ENCODE data around the gene FAT3.

The FAT3 gene

DNA sequence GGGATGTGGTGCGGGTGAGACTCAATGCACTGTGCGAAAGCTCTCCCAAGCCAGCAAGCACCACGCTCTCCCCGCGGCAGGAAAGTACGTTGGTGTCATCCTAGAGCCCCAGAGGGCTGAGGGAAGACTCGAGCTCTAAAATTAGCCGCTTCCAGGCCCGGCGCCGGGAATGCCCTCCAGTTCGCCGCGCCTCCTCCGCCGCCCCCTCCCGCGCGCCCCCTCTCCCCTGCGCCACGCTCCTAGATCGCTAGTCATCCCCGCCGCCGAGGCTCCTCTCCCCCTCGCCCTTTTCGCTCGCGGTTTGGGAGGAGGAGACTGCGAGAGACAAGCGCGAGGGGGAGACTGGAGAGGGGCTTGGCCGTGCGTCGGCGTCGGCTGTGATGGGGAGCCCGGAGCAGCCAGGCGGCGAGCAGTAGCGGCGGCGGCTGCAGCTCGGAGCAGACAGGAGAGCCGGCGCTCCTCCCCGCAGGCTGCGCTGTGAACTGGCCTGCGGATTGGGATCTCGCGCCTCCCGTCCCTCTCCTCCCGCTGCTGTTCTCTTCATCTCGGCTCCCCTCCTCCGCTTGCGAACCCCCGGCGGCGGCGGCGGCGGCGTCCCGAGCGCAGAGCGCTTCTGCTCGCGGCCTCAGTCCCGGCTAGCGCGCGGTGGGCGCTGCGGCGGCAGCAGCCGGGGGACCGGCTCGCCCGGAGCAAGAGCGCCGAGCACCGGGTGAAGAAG, at the start of gene FAT3:
Gene FAT3, plus strand, starts transcription at position 412 of the 718 bp plus-strand sequence. CDS start 127,295 bp downstream, outside the sequence.
- DNase-seq: no peak

DNA sequence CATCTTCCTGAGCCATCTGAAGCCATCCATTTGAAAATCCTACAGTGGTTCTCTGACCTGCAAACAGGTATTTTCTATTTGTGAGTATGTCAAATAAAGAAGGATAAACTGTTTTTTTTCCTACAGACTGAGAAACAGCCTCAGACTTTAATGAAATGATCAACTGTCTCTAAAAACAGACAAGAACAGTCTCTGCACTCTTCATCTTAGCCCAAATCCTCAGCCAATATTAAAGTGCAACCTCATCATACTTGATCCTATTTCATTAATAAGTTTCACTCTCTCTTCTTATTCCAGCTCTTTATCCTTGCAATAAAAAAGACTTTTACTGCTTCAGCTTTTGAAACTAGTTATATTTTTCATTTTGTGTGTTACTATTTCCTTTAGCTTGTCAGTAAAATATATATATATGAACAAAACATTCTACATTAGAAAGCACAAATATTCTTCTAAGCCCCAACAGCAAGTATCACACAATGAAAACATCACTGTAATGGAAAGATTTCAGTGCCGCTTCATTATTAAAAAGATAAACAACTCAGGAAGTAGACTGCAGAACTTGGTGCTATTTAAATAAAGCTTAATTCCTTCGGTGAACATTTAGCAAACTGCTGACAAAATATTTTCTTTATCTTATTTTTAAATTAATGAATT, 45.5 kb upstream of the FAT3 start:
- DNase-seq: no peak

DNA sequence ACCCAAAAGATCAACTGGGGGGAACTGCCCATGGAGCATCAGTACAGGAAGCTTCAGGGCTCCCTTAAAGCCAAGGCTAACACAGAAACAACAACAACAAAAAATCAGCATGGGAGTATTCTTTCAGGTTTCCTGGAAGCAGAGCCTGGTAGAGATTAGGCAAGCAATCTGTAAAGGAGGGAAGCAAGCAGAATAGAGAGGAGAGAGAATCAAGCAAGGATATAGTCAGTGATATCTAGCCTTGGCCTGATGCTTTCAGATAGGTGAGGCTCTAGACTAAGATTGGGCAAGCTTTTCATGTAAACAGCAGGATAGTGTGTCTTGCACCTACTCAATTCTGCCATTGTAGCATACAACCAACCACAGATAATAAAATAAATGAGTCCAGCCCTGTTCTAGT, 44.4 kb upstream of the FAT3 start:
- no peak for DNase-seq

GRCh38 chr11:92180664-92181251, 43.9 kb upstream of the FAT3 start:
- no peak for DNase-seq

DNA sequence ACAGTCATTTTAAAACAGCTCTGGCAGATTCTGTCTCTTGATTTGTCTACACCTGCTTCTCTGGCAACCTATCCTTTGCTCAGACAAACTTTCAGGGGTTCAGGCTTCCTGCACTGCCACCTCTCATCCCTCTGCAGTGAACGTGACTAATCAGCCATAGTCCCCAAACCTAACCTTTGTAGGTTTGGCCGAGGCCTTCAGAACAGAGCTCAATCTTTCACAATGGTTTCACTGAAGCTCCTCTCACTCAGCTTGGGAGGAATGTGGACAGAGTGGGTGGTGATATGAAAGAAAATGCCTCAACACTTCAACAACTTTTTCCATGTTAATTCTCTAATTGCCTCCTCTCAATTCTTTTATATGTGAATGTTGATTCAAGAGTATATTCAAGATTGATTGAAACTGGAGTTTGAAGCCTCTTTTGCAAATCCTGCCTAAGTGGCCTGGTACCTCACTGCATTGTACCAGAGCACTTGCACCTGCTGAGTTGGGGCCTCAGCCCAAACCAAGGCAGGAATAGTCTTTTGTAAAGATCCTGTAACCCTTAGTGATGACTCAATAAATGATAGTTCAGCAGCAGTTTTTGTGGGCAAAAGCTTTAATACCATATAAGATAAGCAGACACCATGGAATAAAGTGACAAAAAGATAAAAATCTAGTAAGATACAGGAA, 33.9 kb upstream of the FAT3 start:
- no peak for DNase-seq

DNA sequence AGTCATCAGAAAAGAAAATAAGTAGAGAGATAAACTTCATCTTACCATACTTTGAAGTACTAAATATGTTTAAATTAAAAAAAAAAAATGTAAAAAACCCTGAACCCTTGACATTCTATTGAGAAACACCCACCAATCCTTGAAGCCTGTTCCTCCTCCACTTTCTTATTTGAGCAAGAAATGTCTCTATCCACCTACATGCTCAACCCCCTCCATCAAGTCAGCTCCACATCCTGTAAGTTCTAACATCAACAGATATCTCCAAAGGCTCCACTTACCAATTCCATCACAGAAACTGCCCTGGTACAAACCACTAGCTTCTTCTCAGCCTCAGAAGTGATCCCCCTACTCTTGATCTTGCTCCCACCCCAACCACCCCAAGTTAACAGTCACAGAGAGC, 32.5 kb upstream of the FAT3 start:
- DNase-seq: no peak

DNA sequence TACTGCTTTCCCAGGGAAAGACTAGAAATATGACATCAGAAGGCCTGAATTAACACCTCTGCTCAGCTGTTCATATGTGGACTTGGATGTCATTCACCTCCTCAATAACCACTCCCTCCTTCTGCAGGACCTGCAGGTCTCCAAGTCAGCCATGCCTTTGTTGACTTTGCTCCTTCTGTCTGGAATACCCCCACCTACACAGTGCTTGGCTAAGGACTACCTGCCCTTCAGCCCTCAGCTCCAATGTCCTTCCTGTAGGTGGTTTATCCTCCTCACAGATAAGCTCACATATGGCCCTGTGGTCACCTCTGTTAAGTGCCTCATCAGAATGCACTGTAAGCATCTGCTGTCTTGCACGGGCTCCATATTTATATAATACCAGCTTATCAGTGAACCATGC, 26.4 kb upstream of the FAT3 start:
- DNase-seq: no peak

DNA sequence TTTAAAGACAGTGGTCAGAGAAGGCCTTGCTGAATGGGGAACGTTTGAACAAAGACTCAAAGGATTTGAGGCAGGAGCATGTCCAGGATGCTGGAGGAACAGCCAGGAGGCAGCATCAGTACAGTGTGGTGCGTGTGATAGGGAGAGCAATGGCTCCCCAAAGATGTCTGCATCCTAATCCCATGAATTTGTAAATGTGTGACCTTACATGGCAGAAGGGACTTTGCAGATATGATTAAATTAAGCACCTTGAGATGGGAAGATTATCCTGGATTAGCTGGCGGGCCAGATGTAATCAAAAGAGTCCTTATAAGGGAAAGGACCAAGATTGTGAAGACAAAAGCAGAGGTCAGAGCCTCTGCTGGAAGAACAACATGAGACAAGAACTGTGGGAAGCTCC, 24.6 kb upstream of the FAT3 start:
- DNase-seq: no peak

- no peak for DNase-seq
Measured at GRCh38 chr11:92204731-92205130, 19.9 kb upstream of the FAT3 start.

DNA sequence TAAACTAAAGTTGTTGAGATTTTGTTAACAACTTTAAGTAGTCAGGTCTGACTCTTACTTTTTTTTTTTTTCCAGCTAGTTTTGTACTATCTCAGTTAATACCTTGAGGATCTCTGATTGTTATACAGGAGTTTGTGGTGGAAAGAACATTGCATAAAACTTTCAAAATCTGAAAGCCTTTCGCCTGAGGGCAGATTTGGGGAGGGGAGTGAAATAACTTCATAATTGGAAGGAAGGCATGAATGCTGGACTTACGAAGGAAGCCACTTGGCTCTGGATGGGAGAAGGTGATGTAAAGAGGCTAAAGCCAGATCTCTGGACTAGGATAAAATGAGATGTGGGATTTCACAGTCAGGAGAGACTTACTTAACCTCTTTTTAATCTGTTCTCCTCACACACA, 18.2 kb upstream of the FAT3 start:
- DNase-seq: no peak

DNA sequence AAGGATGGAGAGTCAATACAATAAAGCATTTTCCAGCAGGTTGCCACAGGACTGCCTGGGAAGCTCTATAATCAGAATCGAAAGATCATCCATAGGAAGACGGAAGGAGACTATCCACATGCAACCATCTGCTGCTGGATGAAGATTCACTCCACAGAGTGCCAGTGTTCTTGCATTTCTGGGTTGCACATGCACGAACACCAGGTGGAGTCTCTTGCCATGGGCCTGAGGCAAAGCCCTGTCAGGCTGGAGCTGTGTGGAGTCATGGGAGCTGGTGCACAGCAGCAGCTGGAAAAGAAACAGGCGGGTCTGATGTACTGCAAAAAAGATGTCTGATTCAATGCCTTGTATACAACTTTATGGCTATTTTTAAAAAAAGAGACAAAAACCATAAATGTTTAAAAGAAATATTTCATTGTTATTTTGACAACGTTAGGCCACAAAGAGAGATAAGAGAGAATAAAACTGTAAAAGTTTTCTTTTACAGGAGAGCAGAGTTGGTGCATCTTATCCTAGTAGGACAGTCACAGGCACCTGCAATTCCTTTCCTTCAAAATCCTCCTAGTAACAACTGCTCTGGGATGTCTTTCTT, 12.9 kb upstream of the FAT3 start:
- no peak for DNase-seq

- DNase-seq: no peak
Measured at GRCh38 chr11:92212530-92212929, 12.1 kb upstream of the FAT3 start.

GRCh38 chr11:92216789-92217188, 7.8 kb upstream of the FAT3 start:
- no peak for DNase-seq

DNA sequence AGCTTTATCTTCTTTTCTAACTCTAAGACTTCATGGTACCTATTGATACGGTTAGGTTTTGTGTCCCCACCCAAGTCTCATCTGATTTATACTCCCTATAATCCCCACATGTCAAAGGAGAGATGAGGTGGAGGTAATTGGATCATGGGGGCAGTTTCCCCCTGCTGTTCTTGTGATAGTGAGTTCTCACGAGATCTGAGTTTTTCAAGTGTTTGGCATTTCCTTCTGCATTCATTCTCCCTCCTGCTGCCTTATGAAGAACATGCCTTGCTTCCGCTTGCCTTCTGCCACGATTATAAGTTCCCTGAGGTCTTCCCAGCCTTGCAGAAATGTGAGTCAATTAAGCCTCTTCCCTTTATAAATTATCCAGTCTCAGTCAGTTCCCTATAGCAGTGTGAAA, 5.1 kb upstream of the FAT3 start:
- no peak for DNase-seq

- DNase-seq: no peak
Measured at GRCh38 chr11:92222701-92223100, 1.9 kb upstream of the FAT3 start.

GRCh38 chr11:92224054-92224406, 588 bp upstream of the FAT3 start:
- DNase-seq: no peak

GRCh38 chr11:92225125-92225567, 528 bp downstream of the FAT3 start:
- DNase-seq: no peak

- no peak for DNase-seq
Measured at GRCh38 chr11:92225568-92226330, 1.1 kb downstream of the FAT3 start.

- no peak for DNase-seq
Measured at GRCh38 chr11:92226331-92227229, 2.0 kb downstream of the FAT3 start.

DNA sequence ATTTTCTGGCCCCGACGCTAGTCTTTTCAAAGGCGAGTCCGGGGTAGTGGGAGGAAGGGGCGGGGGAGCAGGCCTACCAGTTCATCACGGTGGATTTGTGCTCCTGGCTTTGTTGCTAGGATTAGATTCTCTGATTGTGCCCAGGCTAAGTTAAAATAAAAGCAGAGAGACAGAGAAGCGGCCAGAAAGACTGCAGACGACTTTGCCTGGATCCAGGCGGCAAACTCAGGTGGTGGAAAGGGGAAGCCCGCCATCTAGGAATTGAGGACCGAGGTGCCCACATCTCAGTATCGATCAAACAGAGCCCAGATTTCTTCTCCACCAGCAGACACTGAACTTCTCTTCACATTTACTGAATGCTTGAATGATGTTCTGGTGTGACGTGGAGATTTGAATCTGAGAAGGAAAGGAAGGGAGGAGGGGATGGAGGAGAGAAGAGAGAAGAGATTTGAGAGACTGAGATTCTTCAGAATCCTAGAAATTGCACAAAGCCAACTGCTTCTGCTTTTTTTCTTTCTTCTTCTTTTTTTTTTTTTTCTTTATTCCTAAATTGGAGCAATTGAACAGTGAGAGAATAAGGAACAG, 2.7 kb downstream of the FAT3 start:
- no peak for DNase-seq
